Stimulated activated CD4-positive, alpha-beta T cell treated with anti-CD3 and anti-CD28 coated beads, Interleukin-12 subunit alpha, Interleukin-12 subunit beta, amount 100 ng/mL, for 4 hours (primary cell): Measurements from ENCODE around the gene SDHAF3.

Experiments used
- DNase-seq: peaks from one replicate; pipeline ENCODE4 v3.0.0-alpha.2; 2020

SDHAF3 gene

GRCh38 chr7:97224316-97224715 lies 106.8 kb downstream of the SDHAF3 start:
- no peak for DNase-seq

GRCh38 chr7:97226541-97226940 lies 109.0 kb downstream of the SDHAF3 start:
- DNase-seq = no peak
